Rectal smooth muscle tissue (tissue), 1 donor: ENCODE data around the gene WBP2NL.

ENCODE experiments used
- H3K27ac ChIP-seq: one replicate; pipeline ENCODE4 v1.7.0; 2013; ENCODE audit warnings: low read depth, low read length, inconsistent platforms
- H3K27me3 ChIP-seq: one replicate; pipeline ENCODE4 v1.7.0; 2013; ENCODE audit warnings: low read length; ENCODE audit not compliant: control insufficient read depth, insufficient read depth
- H3K36me3 ChIP-seq: one replicate; pipeline ENCODE4 v1.7.0; 2013; ENCODE audit warnings: low read length; ENCODE audit not compliant: control insufficient read depth, insufficient read depth
- H3K4me1 ChIP-seq: one replicate; pipeline ENCODE4 v1.7.0; 2013; ENCODE audit warnings: low read length; ENCODE audit not compliant: control insufficient read depth, insufficient read depth
- H3K4me3 ChIP-seq: one replicate; pipeline ENCODE4 v1.7.0; 2013; ENCODE audit warnings: low read length
- H3K9ac ChIP-seq: one replicate; pipeline ENCODE4 v1.7.0; 2013; ENCODE audit warnings: low read length

WBP2NL gene

DNA sequence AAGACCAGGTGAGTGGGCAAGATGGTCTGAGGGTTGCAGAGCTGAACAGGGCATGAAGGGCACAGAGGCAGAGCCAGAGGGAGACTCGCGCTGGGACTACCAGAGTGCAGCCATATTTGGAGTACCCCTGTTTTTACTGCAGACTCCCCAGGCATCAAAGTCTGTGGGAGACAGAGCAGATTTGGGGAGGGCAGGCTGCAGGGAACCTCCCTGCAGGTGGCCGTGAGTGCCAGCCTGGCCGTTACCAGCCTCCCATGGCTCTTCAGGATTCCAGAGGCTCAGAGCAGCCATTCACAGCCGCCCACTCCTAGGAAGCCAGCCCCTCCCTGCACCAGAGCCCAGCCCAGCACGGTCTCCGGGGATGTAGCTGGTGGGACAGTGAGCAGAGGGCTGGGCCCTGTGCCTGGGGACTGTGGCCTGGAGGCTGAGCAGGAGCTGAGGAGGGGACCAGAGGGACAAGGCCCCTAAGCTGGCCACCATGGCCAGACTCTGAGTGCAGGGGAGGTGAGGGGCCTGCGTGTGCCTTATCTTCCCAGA, 29.4 kb upstream of the WBP2NL start, which contains the start of gene SEPTIN3:
SEPTIN3 (plus strand) TSS at position 334 of the 537 bp plus-strand sequence. CDS start 2,050 bp downstream, outside the sequence.
- Histone ChIP-seq H3K36me3 (no peaks in the 10 kb centered on the region), H3K4me3 (no peak within 1 kb of the TSS), H3K4me1 (no peaks in the 10 kb centered on the region), H3K9ac (no peak within 1 kb of the TSS), H3K27me3 (peaks cover 6% of the 10 kb centered on the region), H3K27ac (no peak within 1 kb of the TSS)

DNA sequence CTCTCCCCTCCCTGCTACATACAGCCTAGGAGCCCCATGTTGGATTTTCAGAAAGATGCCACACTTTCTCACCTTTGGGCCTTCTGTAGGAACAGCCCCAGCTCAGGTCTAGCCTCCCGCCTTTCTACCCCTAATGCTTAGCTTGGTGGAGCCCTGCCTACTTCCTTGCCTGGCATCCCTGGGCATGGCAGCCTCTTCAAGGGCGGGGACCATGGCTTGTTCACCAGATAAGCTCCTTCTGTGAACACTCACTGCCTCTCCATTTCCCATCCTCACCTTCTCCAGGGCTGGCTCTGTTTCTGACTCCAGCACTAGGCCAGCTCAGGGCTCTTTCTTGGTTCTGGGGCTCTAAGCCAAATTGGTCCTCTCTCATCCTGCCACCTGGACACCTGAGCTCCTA, 28.0 kb upstream of the WBP2NL start:
- Histone ChIP-seq H3K9ac (no peak overlapping the region), H3K36me3 (no peaks in the 10 kb centered on the region), H3K4me3 (no peak overlapping the region), H3K27ac (no peak overlapping the region), H3K27me3 (peaks cover 11% of the 10 kb centered on the region), H3K4me1 (no peaks in the 10 kb centered on the region)

DNA sequence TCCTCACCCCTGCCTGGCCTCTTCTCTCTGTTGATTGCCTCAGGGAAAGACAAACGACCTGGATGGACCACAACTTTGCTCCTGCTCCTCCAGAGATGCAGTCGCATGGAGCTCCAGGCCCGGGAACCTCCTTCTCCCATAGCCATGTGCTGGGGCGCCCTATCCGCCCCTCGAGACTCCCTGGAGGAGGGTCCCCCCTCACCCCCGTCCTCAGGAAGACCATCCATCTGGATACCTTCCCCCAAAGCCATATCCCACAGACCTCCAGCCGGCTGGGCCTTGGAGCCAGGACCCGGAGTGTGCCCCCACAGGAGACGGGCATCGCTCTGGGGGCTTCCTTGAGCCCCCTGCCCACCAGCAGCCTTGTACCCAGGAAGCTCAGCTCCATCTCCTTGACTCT, 27.2 kb upstream of the WBP2NL start:
- Histone ChIP-seq H3K9ac (no peak overlapping the region), H3K27ac (no peak overlapping the region), H3K4me1 (no peaks in the 10 kb centered on the region), H3K36me3 (no peaks in the 10 kb centered on the region), H3K27me3 (peaks cover 15% of the 10 kb centered on the region), H3K4me3 (no peak overlapping the region)

DNA sequence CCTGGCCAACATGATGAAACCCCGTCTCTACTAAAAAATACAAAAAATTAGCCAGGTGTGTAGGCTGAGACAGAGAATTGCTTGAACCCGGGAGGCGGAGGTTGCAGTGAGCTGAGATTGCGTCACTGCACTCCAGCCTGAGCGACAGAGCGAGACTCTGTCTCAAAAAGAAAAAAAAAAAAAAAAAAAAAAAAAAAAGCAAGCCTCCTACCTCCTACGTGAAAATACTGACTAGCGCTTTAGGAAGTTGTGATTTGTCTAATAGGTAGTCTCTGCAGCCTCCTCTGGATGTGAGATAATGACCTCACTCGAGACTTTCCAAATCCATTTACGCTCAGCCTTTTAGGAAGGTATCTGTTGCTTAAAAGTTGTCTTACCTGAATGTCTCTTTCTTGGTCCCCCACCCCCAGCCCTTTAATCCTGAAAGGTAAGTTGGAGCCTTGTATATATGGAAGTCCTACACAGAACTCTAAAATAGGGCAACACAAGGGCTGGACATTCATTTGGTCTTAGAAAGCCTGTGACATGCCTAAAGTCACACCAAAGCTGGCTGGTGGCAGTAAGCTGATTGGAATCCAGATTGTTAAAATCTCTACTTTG, 23.8 kb upstream of the WBP2NL start:
- Histone ChIP-seq H3K4me1 (no peaks in the 10 kb centered on the region), H3K27me3 (peaks cover 27% of the 10 kb centered on the region), H3K4me3 (no peak overlapping the region), H3K27ac (no peak overlapping the region), H3K36me3 (no peaks in the 10 kb centered on the region), H3K9ac (no peak overlapping the region)

DNA sequence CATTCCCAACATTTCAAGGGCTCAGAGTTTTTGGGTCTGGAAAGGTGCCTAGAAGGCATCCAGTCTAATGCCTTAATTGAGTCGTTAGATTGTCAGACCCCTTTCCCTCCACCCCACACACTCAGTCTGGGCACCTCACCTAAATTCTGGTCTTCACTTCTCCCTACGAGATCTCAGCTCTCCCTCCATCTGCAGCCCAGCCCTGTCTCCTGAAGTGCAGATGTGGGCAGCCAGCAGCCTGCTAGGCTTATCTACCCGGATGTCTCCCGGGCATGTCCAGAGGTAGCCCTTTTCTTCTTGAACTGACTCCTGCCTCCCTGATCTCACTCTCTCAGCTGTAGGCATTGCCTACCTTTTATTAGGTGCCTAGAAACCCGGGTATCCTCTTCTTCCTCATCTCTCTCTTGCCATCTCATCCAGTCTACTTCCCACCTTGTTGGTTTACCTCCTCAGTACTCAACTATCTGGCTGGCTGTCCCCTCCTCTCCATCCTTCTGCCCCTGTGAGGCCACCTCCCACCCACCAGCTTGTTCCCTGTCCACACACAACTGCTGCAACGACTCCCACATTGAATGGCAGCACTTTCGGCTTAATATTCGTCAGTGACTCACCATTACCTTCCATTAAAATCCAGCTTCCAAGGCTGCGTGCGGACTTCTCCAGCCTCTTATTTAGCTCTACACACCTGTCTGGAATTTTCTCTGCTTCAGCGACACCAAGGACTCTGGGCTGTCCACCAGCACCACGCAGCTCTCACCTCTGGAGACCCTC, 23.1 kb upstream of the WBP2NL start:
- no peak overlapping the region for H3K9ac ChIP-seq
- H3K27ac ChIP-seq, result no peak overlapping the region
- no peaks in the 10 kb centered on the region for H3K36me3 ChIP-seq
- H3K4me1 ChIP-seq, result no peaks in the 10 kb centered on the region
- H3K27me3 ChIP-seq, result peaks cover 27% of the 10 kb centered on the region
- no peak overlapping the region for H3K4me3 ChIP-seq

DNA sequence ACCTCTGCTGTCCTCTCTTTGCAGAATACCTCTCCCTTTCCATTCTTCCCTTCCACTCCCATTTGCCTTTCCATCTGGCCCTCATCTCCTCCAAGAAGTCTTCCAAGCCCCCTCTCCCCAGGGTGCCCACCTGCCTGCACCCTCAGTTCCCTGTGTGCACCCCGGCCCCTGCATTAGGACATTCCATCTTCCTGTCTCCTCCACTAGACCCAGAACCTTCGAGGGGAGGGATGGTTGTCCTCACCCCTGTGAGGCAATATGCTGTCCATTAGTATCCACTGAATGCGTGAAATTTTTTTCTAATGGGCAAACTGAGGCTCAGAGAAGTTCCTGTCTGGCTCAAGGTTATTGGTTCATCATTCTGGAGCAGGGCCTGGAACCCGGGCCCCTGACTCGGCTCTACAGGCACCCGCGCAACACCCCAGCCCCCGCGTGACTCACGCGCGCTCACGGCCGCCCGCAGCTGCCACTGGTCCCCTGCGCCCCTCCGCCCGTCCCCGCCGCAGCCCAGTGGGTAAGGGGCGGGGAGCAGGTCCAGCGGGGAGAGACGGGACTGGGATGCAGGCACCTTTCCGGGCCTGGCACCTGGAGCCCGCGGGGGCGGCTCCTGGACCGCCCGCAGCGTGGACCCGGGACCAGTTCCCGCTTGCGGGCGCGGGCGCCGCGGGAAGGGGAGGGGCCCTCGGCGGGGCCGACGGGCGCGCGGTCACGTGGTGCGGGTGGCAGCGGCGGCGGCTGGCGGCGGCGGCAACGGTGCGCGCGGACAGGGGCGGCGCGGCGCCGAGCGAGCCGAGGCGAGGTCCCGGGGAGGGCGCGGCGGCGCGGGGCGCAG, 22.3 kb upstream of the WBP2NL start:
- Histone ChIP-seq H3K27ac (no peak overlapping the region), H3K27me3 (peaks cover 21% of the 10 kb centered on the region), H3K4me1 (no peaks in the 10 kb centered on the region), H3K9ac (no peak overlapping the region), H3K4me3 (no peak overlapping the region), H3K36me3 (no peaks in the 10 kb centered on the region)

DNA sequence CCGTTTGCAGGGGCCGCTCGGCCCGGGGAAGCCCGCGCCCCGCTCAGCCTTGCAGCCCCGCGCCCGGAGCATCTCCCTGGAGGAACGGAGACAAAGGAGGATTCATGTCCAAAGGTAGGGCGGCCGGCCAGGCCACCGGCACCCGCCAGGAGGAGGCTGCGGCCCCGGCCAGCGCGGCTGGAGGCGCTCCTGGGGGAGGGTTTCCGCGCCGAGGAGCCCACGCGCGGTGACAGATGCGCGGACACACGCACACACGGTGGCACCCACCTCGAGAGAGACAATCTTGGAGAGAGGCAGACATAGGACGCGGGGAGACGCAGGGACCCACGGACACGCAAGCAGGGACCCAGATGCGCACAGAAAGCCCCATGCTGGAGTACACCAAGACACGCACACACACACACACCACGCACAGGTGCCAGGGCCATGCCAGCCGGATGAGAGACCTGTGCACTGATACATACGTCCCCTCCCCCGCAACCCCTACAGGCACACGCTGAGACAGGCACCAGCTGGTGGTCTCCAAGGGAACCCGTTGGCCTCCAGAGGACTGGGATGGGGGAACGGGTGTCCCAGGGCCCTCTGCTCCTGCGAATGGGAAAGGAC, 21.5 kb upstream of the WBP2NL start:
- Histone ChIP-seq H3K36me3 (no peaks in the 10 kb centered on the region), H3K4me3 (peak overlapping the region; percentile 52), H3K4me1 (no peaks in the 10 kb centered on the region), H3K27me3 (peaks cover 21% of the 10 kb centered on the region), H3K9ac (no peak overlapping the region), H3K27ac (no peak overlapping the region)

DNA sequence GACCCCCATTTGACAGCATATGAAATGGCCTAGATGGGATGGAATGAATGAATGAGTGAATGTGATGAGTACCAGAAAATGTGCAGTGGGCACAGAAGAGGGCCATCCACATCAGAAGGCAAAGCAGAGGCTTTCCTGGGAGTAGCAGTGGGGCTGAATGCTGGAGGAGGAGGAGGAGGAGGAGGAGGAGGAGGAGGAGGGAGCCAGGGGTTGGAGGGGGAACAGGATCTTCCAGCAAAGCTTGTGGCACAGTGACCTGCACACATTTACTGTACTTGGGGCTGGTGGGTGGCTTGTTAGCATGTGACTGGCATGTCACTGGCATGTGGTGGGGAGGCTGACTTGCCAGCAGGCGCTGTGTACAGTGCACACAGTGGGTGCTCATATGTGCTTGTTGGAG, 19.9 kb upstream of the WBP2NL start:
- H3K36me3 ChIP-seq, result no peaks in the 10 kb centered on the region
- no peak overlapping the region for H3K9ac ChIP-seq
- no peaks in the 10 kb centered on the region for H3K4me1 ChIP-seq
- H3K27ac ChIP-seq, result no peak overlapping the region
- H3K27me3 ChIP-seq, result peaks cover 21% of the 10 kb centered on the region
- H3K4me3 ChIP-seq, result no peak overlapping the region

DNA sequence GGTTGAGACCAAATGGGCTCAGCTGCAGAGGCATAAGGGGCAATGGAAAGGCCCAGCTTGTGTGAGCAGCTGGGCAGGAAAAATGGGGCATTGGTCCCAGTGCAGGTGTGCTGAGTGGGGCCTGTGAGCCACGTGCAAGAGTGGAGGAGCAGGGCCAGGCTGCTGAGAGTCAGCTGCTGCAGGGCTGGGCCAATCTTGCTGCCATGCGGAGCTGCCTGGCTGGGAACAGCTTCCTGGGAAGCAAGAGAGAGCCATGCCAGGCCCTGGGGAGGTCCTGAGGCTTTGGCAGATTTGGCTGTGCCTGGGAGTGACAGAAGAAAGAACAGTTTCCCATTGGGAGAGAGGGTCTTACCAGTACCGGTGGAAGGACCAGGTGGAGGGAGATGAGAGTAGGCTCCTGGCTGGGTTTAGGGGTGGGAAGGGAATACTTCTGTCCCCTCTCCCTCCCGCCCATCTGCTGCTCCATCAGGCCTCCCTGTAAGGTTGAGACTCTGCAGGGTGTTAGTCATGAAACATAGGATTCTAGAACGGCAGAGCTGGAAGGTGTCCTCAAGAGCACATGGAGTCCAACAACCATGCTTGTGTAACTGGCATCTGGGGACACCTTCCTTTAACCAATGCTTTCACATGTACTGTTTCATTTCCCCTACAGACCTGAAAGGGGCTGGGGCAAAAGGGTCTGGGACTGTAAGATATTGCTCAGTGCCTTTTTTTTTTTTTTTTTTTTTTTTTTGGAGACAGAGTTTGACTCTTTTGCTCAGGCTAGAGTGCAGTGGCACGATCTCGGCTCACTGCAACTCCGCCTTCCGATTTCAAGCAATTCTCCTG, 19.0 kb upstream of the WBP2NL start:
- H3K36me3 ChIP-seq, result no peaks in the 10 kb centered on the region
- no peak overlapping the region for H3K9ac ChIP-seq
- H3K4me3 ChIP-seq, result no peak overlapping the region
- peaks cover 21% of the 10 kb centered on the region for H3K27me3 ChIP-seq
- H3K4me1 ChIP-seq, result no peaks in the 10 kb centered on the region
- H3K27ac ChIP-seq, result no peak overlapping the region

DNA sequence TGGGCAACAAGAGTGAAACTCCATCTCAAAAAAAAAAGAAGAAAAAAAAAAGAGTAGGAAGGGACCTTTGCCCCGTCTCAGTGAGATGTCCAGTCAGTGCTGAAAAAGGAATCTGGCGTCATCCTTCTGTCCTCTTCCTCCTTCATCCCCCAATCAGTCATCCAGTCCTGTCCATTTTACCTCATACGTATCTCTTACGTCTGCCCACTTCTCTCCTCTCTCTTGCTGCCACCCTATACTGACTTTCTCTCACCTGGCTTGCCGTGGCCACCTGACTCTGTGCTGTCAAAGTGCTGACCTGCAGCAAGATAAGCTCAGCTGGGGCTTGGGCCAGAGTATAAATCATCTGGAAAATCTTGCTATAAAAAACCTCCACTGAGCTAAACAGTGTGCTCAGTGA, 15.7 kb upstream of the WBP2NL start:
- Histone ChIP-seq H3K27ac (no peak overlapping the region), H3K9ac (no peak overlapping the region), H3K27me3 (peaks cover 2% of the 10 kb centered on the region), H3K36me3 (no peaks in the 10 kb centered on the region), H3K4me3 (no peak overlapping the region), H3K4me1 (no peaks in the 10 kb centered on the region)

DNA sequence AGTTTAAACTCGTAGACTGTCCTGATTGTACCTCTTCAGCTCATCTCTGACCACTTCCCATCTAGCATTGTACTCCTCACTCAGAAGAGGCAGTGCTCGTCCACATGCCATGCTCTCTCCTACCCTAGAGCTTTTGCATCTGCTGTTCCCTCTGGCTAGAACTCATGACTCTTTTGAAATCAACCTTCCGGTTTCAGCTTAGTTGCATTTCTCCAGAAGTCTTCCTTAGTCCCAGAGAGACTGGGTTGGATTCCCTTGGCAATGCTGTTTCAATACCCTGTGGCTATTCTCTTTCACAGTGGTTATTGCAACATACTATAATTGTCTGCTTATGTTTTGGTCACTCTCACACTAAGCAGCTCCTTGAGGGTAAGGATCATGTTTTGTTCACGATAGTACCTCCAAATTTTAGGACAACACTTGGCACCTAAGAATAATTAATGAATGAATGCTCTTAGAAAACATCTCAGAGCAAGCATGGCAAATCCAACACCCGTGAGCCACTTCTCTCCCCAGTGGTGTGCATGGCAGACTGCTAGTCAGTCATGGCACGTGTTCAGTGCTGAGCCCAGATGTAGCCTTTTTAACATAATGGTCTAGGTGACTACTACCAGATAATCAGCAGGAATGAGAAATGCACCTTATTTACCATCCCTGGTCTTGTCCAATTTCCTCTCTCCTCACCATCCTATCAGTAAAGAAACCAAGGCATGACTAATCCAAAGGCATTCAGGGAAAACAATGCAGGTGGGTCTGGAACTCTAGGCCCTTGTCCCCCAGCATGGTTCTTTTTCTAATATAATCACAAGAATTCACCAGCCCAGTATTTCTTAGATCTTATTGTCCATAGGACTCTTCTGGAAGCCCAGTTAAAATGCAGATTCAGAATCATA, 14.8 kb upstream of the WBP2NL start:
- Histone ChIP-seq H3K4me1 (no peaks in the 10 kb centered on the region), H3K4me3 (no peak overlapping the region), H3K9ac (no peak overlapping the region), H3K27me3 (no peaks in the 10 kb centered on the region), H3K36me3 (no peaks in the 10 kb centered on the region), H3K27ac (no peak overlapping the region)
